Measurements from ENCODE around the gene MAGI1. TPM values are rescaled to one million over a fixed set of nuclear protein-coding genes. Genes with fewer than 3 reads are reported as not detected.
"Not testable (repeated sequence)": the region's sequence is repeated elsewhere in the genome, so short reads cannot be mapped to it uniquely, and the experiment has no call there.

Gene MAGI1
- polyA plus RNA-seq, 1 donor = 14.9 TPM

DNA sequence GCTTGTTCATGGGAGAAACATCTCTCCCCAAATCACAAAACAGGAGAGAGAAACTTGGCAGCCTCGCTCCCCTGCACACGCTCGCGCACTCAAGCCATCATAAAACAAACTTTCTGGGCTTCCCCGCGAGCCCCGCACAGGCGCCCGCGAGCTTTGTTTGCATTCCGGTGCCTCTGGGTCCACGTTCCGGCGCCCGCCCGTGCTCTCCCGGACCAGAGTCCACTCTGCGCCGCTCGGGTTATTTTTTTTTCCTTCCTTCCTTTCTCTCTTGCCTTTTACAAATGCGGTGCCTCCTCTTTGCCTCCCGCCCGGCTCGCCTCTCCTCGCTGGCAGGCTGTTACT is 363 bp downstream of the MAGI1 start:
- no peak for DNase-seq

DNA sequence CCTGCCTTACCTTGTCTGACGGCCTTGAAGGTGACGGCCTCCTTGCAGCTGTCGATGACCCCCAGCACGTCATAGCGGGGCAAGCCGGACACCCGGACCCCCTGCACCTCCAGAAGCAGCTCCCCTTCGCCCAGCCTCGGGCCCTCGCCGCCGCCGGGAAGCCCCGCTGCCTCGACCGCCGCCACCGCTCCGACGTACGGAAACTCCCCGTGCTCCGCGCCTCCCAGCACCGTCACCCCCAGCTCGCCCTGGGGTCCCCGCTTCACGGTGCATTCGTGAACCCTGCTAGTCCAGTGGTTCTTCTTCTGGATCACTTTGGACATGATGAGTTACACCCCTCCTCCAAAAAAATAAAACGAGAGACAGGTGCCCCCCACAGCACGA is 740 bp downstream of the MAGI1 start:
- DNase-seq = no peak

DNA sequence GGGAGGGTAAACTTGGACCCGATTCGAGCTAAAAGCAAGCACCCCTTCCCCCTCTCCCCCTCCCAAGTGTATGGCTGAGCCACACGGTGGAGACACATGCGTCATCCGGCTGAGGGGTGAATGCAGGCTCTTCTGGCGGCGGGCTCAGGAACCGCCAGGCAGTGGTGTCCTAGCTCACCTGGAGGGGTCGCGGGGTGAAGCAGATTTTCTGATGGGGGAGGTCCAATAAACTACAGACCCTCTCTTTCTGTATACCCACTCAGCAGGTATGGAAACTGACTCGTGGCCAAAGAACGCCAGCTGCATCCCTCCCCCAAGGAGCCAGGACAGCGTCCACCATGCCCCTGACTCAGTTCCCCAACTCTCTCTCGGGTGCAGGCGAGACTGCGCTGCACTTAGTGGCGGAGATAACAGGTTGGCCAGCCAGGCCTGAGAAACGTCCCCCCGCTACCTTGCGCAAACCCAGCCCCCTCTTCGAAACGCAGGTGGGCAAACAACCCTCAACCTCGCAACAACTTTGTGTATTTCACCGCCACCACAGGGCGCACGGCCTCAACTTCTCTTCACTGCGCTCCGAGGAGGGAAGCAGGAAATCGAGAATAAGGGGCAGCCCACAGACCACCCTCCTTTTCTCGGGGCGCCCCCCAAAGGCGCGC is 1.3 kb downstream of the MAGI1 start:
- DNase-seq = peak; percentile 19

GRCh38 chr3:66036586-66037148 is 2.1 kb downstream of the MAGI1 start:
- DNase-seq = no peak

- no peak for DNase-seq
These were observed 2.8 kb downstream of the MAGI1 start for GRCh38 chr3:66035763-66036477.

DNA sequence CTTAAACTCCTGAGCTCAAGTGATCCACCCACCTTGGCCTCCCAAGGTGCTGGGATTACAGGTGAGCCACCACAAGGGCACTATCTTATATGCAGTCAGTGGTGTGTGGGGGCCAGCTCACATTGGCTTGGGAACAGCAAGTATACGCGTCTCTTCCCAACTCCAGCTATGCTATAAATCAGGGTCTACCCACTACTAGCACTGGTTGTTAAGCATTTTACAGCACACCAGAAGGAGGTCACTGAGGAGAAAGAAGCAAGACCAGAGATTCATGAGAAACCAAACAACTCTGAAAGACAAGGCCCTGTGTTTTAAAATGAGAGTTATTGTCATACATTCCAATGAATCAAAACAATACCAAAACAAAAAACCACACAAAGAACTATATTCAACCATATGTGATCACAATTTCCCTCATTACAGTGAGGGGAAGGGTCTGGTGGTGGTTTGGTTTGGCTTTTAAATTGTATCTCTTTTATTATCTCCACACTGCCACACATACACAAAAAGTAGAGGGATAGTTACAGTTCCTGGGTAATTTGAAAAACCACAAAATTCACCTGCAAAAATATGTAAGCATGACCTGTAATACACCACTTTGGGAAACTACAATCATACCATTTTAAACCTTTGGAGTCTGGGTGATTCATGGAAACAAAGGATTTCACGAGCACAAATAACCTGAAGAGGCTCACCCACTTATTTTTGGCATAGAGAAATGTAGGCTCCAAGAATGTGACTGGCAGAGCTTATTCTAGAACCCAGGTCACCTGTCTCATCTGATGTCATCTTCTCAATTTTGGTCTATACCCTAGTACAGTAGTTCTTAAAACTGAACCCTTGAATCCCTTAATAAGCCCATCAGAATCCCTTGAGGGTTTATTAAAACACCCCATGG is 5.2 kb downstream of the MAGI1 start:
- no peak for DNase-seq

DNA sequence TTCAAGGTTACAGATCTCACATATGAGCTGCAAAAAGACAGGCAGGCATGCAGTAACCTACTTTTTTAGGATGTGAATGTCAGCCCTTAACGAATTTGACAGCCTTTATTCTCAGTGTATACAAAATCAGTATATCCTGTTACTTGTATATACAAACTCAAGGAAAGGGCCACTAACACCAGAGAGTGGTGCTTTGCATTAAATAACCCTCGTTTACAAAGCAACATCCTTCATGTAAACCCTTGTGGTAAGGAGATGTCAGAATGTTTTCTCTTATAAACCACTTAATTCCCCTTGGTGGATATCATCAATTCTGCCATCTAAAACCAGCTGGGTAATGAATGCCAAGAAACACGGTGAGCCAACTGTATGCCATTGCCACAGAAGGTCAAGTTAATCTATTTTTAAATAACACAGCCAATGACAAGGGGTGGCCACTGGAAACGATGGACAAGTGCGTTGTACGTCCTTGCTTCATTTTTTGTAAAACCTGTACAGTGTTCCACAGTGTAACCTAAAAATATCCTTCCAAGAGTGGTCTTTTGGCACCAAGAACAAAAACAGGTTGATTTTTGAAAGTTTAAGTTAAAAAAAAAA is 7.5 kb downstream of the MAGI1 start:
- no peak for DNase-seq

GRCh38 chr3:66029443-66029842 is 9.3 kb downstream of the MAGI1 start:
- no peak for DNase-seq

GRCh38 chr3:66029014-66029413 is 9.7 kb downstream of the MAGI1 start:
- no peak for DNase-seq

DNA sequence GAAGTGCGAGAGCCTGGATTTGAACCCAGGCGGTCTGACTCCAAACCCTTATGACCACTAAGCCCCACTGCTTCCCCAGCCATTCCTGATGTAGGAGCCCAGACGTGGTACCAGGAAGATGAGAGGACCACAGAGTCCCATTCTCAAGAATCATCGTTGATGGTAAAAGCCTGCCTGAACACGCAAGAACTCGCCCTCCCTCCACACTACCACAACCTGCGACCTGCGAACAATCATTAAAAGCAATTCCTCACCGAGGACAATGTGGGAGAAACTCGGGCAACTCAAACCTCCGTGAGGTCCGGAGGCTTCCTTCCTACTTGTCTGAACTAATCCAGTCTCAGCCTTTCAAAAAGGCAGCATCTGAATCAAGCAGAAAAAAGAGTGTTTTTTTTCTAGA is 10.3 kb downstream of the MAGI1 start:
- DNase-seq = no peak

DNA sequence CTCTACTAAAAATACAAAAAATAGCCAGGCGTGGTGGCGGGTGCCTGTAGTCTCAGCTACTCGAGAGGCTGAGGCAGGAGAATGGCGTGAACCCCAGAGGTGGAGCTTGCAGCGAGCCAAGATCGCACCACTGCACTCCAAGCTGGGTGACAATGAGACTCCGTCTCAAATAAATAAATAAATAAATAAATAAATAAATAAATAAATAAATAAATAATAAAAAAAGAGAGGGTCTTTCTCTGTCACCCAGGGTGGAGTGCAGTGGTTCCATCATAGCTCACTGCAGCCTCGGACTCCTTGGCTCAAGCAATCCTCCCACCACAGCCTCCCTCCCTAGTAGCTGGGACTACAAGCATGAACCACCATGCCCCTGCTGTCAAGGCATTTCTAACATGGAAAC is 11.6 kb downstream of the MAGI1 start:
- not testable (repeated sequence) for DNase-seq

DNA sequence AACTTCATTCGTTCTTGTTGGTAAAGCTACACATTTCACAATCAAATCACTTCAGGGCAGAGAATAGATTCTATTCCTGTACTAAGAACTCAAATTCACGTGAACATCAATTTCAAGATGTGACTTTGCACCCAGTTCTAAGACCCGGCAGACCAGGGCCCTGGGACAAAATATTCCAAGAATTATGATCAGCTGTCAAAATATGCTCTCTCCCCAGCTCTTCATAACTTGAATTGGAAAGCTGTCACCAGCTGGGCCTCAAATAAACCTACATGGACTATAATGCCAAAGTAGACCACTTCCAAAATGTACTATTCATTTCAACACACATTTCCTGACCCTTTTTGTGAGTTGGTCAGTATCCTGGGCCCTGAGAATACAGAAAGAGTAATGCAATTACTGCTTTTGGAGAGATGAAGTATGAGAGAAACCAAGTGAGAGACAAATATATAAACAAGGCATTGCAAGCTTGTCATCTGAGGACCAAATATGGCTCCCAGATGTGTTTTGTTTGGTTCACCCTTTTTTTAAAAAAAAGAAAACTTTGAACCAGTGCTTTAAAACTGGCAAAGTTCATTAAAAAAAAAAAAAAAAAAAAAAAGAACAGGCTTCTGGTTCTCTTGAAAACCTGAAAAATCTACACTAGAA is 14.9 kb downstream of the MAGI1 start:
- DNase-seq = no peak

GRCh38 chr3:66023229-66023628 is 15.5 kb downstream of the MAGI1 start:
- DNase-seq = no peak

GRCh38 chr3:66021731-66022131 is 17.0 kb downstream of the MAGI1 start:
- DNase-seq = no peak

GRCh38 chr3:66019896-66020295 is 18.8 kb downstream of the MAGI1 start:
- DNase-seq = no peak

DNA sequence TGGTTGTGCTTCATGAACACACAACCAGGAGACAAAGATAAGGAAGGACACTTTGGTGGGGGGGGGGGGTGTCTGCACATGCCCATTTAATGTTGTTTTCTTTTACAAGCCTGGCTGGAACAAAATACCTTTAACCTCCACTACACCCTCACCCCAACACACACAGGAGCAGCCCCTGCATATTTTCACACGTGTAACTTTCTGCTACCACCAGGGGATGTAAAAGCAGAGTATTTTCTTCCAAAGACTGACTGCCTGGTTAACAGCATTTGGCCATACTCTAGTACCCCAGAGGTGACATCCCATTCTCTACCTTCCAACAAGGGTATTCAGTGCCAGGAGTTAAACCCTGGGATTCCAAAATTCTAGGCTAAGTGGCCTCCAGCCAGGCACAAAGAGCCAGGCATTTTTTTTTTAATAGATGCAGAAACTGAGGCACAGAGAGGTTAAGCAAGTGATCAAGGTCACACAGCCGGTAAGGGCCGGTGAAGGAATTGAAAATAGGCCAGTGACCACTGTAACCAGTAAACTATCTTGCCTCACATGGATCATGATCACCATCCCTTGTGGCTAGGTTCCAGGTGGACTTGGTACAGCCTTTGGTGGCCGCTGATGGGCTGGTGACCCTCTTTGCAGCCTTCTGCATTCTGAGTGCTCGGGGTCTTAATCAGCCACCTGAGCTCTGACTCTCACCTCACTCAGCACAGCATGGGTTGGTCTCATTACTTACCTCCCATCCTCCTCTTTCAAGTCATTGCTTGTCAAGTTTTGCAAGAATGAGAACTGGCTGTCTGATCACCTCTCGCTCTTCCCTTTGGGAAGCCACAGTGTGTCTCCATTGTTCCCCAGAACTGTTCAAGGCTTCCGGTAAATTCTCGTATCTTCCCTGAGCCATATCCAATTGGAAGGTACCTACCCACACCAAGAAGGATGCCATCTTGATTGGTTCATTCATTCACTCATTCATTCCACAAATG is 20.4 kb downstream of the MAGI1 start:
- no peak for DNase-seq

GRCh38 chr3:66017591-66017990 is 21.1 kb downstream of the MAGI1 start:
- no peak for DNase-seq

- DNase-seq = no peak
These were observed 21.6 kb downstream of the MAGI1 start for GRCh38 chr3:66017084-66017483.

DNA sequence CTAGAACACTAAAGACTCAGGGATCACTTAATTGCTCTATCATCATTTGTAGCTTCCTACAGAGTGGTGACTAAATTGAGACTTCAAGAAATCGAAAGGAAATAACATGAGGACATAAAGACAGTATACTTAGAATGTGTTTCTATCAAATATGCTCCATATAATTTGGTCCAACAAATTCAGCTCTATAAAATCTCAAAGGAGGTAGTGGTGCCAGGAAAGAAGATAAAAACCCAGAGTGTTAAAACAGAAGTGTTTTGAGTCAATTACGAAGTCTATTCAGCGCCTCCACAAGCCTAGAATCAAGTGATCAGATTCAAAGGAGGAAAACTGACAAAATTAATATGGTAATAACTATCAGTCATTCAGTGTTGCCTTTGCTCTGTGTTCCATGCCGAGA is 22.9 kb downstream of the MAGI1 start:
- no peak for DNase-seq

- DNase-seq = no peak
These were observed 24.1 kb downstream of the MAGI1 start for GRCh38 chr3:66014651-66015050.

GRCh38 chr3:66014056-66014455 is 24.7 kb downstream of the MAGI1 start:
- no peak for DNase-seq

All from hindlimb muscle (tissue), 1 donor.